Measurements from ENCODE around the gene FRMPD4.

GRCh38 chrX:12327836-12328235 is 189.6 kb downstream of the FRMPD4 start:
- TF ChIP-seq CTCF (IDR thresholded peaks at IDR 0.05) (no peak), ZFX (IDR thresholded peaks at IDR 0.05; ENCODE audit: borderline replicate concordance) (no peak)

All from 22Rv1 (cell line).